OCI-LY7 (cell line): Measurements from ENCODE around the gene ARF5.

Experiments used
- CTCF ChIP-seq: fragments of 200-600 bp; sonication (generic); conservative IDR thresholded peaks from 2 replicates; pipeline ENCODE4 v1.5.1; 2014; ENCODE audit warnings: mild to moderate bottlenecking, antibody characterized with exemption, low read length, moderate library complexity, mixed read lengths
- EZH2phosphoT487 ChIP-seq: fragments of 200-600 bp; sonication (generic); IDR thresholded peaks from 2 replicates; pipeline ENCODE4 v1.6.1; 2018; ENCODE audit warnings: low read depth, borderline replicate concordance, mild to moderate bottlenecking, mixed run types, antibody characterized with exemption, low read length, moderate library complexity, mixed read lengths

- TF ChIP-seq CTCF (no peak), EZH2phosphoT487 (no peak)
Measured at GRCh38 chr7:127584648-127585043, 3.6 kb upstream of the ARF5 start.
